ENCODE results near the gene MON1A.
A peak's percentile ranks its signal among the peaks of the same experiment; 100 is the strongest.

GRCh38 chr3:49939858-49940666, 10.5 kb upstream of the MON1A start, which contains the start of gene RBM6:
- TF ChIP-seq CTCF (IDR thresholded peaks at IDR 0.05; ENCODE audit: low read depth, low read length, missing input control): no peak
- peak; percentile 50 to 65 for TF ChIP-seq HNF4A (conservative IDR thresholded peaks at IDR 0.05)
- peak; percentile 41 to 45 for TF ChIP-seq RXRA (IDR thresholded peaks at IDR 0.05)
- peak; percentile 28 for TF ChIP-seq ZBTB33 (IDR thresholded peaks at IDR 0.05)
- TF ChIP-seq RAD21 (IDR thresholded peaks at IDR 0.05): peak in 1 of 2 donors; percentile 39
- peak; percentile 68 for TF ChIP-seq TAF1 (conservative IDR thresholded peaks at IDR 0.05)

All from liver (tissue), 3 donors.